Natural killer cell (primary cell): Measurements from ENCODE around the gene CHL1. TPM values are rescaled to one million over a fixed set of nuclear protein-coding genes. Genes with fewer than 3 reads are reported as not detected.

Experiments used
- ATAC-seq, 3 donors: fragments of 150-1000 bp in 2 of 3; fragments of 200-7000 bp in 1 of 3; cut with Tn5 transposase; 1 replicate in 1 of 3; 2 replicates in 2 of 3; pipeline ENCODE4 v1.10.0; 2021; ENCODE audit warnings: mild to moderate bottlenecking in 2 of 3, moderate library complexity in 2 of 3
- DNase-seq, 2 donors: peaks; one replicate each; pipeline versions ENCODE4 v3.0.0 to v3.0.0-alpha.2; 2013 to 2021; ENCODE audit warnings: mixed read lengths in 1 of 2
- H3K27ac ChIP-seq: one replicate; pipeline ENCODE4 v1.5.1; 2013; ENCODE audit warnings: mild to moderate bottlenecking, low read length
- H3K27me3 ChIP-seq: one replicate; pipeline ENCODE4 v1.6.1; 2013; ENCODE audit warnings: low read length; ENCODE audit not compliant: control insufficient read depth, insufficient read depth
- H3K36me3 ChIP-seq: one replicate; pipeline ENCODE4 v1.6.1; 2013; ENCODE audit warnings: low read length; ENCODE audit not compliant: control insufficient read depth, insufficient read depth
- H3K4me1 ChIP-seq: one replicate; pipeline ENCODE4 v1.6.1; 2013; ENCODE audit warnings: low read length; ENCODE audit not compliant: control insufficient read depth, insufficient read depth
- H3K4me3 ChIP-seq: one replicate; pipeline ENCODE4 v1.5.1; 2013; ENCODE audit warnings: low read length
- H3K9me3 ChIP-seq: one replicate; pipeline ENCODE4 v1.6.1; 2013; ENCODE audit warnings: low read length; ENCODE audit not compliant: control insufficient read depth, insufficient read depth
- H3K27ac Mint-ChIP-seq, 2 donors: one replicate each; pipeline ENCODE4 v1.8.0; 2022; ENCODE audit warnings: mild to moderate bottlenecking in 2 of 2, mixed read lengths in 2 of 2, moderate library complexity in 1 of 2
- H3K27me3 Mint-ChIP-seq, 2 donors: one replicate each; pipeline ENCODE4 v1.8.0; 2022; ENCODE audit warnings: low read depth in 2 of 2, mixed read lengths in 2 of 2
- H3K36me3 Mint-ChIP-seq: one replicate; pipeline ENCODE4 v1.8.0; 2022; ENCODE audit warnings: mixed read lengths
- H3K4me1 Mint-ChIP-seq, 2 donors: one replicate each; pipeline ENCODE4 v1.8.0; 2022; ENCODE audit warnings: mixed read lengths in 2 of 2
- H3K4me3 Mint-ChIP-seq: one replicate; pipeline ENCODE4 v1.8.0; 2022; ENCODE audit warnings: mild to moderate bottlenecking, moderate library complexity, mixed read lengths
- H3K9me3 Mint-ChIP-seq, 2 donors: one replicate each; pipeline ENCODE4 v1.8.0; 2022; ENCODE audit warnings: mixed read lengths in 2 of 2
- WGBS: methylation state at CpG from one replicate; pipeline ENCODE4 v1.1.7; 2013; ENCODE audit warnings: missing lambda C conversion rate; ENCODE audit not compliant: insufficient coverage; 5-methylcytosine and 5-hydroxymethylcytosine counted together
- intact Hi-C: fragments of 100-400 bp; cut with micrococcal nuclease; formaldehyde crosslinking; loops from one replicate; pipeline ENCODE4 v1.14.2; 2022
- total RNA-seq, 4 donors: library from RNA; stranded (reverse); fragments of 120-200 nt in 1 of 4; gene quantifications; one replicate each; pipeline versions ENCODE4 v1.2.3 to v1.2.4, GENCODE V29; 2013 to 2022
- TF ChIP-seq, protein P1 (sequence below): fragments of 200-600 bp; IDR thresholded peaks from one replicate; pipeline ENCODE4 v1.8.0; 2022; ENCODE audit warnings: antibody characterized with exemption

Gene CHL1
- total RNA-seq, 3 donors from 2014 or later (not counting 1 experiment from before 2014, with no cell fraction given), result not detected

DNA sequence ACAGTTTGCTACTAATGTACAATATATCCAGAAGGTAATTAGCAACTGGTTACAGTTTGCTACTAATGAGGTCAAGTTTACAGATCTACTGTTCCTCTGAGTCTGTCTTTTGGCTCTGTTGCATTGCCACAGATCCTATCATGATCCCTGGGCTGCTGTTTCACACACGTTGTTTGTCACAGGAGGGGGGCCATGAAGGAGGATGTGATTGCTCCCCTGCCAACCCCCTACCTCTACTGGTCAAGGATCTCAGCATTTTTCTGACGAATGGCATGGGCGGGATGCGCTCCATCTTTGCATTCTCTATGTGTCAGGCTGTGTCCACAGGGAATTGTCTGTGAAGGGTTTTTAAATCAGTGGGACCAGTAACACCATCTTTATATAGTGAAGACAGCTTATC is 91.9 kb downstream of the CHL1 start:
- no peaks in the 10 kb centered on the region for H3K36me3 ChIP-seq
- intact Hi-C loops, result no loop called here
- no peak for ATAC-seq
- 80% methylated on average over 1 of the region's 4 CpGs for WGBS
- Mint-ChIP-seq H3K27me3 (no peaks in the 10 kb centered on the region), H3K36me3 (peaks cover 5% of the 10 kb centered on the region), H3K9me3 (peaks cover 7 to 8% of the 10 kb centered on the region in 2 donors), H3K27ac (no peak overlapping the region), H3K4me3 (no peak overlapping the region), H3K4me1 (no peaks in the 10 kb centered on the region)
- H3K4me3 ChIP-seq, result no peak overlapping the region
- no peaks in the 10 kb centered on the region for H3K27me3 ChIP-seq
- H3K9me3 ChIP-seq, result peaks cover 2% of the 10 kb centered on the region
- H3K27ac ChIP-seq, result no peak overlapping the region
- TF ChIP-seq, protein P1, sequence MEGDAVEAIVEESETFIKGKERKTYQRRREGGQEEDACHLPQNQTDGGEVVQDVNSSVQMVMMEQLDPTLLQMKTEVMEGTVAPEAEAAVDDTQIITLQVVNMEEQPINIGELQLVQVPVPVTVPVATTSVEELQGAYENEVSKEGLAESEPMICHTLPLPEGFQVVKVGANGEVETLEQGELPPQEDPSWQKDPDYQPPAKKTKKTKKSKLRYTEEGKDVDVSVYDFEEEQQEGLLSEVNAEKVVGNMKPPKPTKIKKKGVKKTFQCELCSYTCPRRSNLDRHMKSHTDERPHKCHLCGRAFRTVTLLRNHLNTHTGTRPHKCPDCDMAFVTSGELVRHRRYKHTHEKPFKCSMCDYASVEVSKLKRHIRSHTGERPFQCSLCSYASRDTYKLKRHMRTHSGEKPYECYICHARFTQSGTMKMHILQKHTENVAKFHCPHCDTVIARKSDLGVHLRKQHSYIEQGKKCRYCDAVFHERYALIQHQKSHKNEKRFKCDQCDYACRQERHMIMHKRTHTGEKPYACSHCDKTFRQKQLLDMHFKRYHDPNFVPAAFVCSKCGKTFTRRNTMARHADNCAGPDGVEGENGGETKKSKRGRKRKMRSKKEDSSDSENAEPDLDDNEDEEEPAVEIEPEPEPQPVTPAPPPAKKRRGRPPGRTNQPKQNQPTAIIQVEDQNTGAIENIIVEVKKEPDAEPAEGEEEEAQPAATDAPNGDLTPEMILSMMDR, result no peak
- no peaks in the 10 kb centered on the region for H3K4me1 ChIP-seq
- DNase-seq, result no peak

GRCh38 chr3:291028-291427 is 94.5 kb downstream of the CHL1 start:
- Mint-ChIP-seq H3K9me3 (peaks cover 8 to 12% of the 10 kb centered on the region in 2 donors), H3K4me1 (no peaks in the 10 kb centered on the region), H3K4me3 (no peak overlapping the region), H3K27ac (no peak overlapping the region), H3K27me3 (no peaks in the 10 kb centered on the region), H3K36me3 (no peaks in the 10 kb centered on the region)
- peak overlapping the region; percentile 63 for H3K27ac ChIP-seq
- no peaks in the 10 kb centered on the region for H3K27me3 ChIP-seq
- H3K9me3 ChIP-seq, result peaks cover 2% of the 10 kb centered on the region
- no peaks in the 10 kb centered on the region for H3K4me1 ChIP-seq
- ATAC-seq (no peak), DNase-seq (no peak)
- no peaks in the 10 kb centered on the region for H3K36me3 ChIP-seq
- H3K4me3 ChIP-seq, result no peak overlapping the region
- intact Hi-C loops, result no loop called here
- TF ChIP-seq, protein P1, result no peak

- no peaks in the 10 kb centered on the region for H3K27me3 ChIP-seq
- Mint-ChIP-seq H3K36me3 (no peaks in the 10 kb centered on the region), H3K9me3 (peaks cover 13 to 16% of the 10 kb centered on the region in 2 donors), H3K27ac (no peak overlapping the region), H3K4me1 (no peaks in the 10 kb centered on the region), H3K4me3 (no peak overlapping the region), H3K27me3 (no peaks in the 10 kb centered on the region)
- intact Hi-C loops, result no loop called here
- H3K4me1 ChIP-seq, result no peaks in the 10 kb centered on the region
- ATAC-seq (no peak), DNase-seq (no peak)
- peaks cover 2% of the 10 kb centered on the region for H3K9me3 ChIP-seq
- WGBS, result 76% methylated on average over 5 of the region's 5 CpGs
- H3K27ac ChIP-seq, result no peak overlapping the region
- H3K4me3 ChIP-seq, result no peak overlapping the region
- H3K36me3 ChIP-seq, result no peaks in the 10 kb centered on the region
- TF ChIP-seq, protein P1, result no peak
Observed at GRCh38 chr3:291646-292436, 95.3 kb downstream of the CHL1 start.

DNA sequence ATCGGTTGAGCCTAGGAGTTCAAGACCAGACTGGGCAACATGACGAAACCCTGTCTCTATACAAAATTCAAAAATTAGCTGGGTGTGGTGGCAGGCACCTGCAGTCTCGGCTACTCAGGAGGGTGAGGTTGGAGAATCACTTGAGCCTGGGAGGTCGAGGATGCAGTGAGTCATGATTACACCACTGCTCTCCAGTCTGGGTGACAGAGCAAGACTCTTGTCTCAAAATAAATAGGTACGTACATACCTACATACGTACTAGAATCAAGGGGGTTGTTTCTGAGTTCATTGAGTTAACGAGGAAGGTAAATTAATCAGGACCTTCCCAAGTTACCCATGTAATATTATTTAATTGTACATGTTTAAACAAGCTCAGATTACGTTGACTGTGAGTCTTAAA is 97.5 kb downstream of the CHL1 start:
- Histone ChIP-seq H3K4me1 (no peaks in the 10 kb centered on the region), H3K36me3 (no peaks in the 10 kb centered on the region), H3K27ac (no peak overlapping the region), H3K4me3 (no peak overlapping the region), H3K27me3 (no peaks in the 10 kb centered on the region), H3K9me3 (no peaks in the 10 kb centered on the region)
- no peak overlapping the region for H3K4me3 Mint-ChIP-seq
- H3K9me3 Mint-ChIP-seq, result peaks cover 12 to 15% of the 10 kb centered on the region in 2 donors
- TF ChIP-seq, protein P1, result no peak
- no peak for ATAC-seq
- intact Hi-C loops, result no loop called here
- WGBS, result 85% methylated on average over 5 of the region's 8 CpGs
- no peaks in the 10 kb centered on the region for H3K4me1 Mint-ChIP-seq
- no peak for DNase-seq
- H3K27me3 Mint-ChIP-seq, result no peaks in the 10 kb centered on the region
- H3K36me3 Mint-ChIP-seq, result no peaks in the 10 kb centered on the region
- H3K27ac Mint-ChIP-seq, result no peak overlapping the region
